HG03354 (cell line): ENCODE results near the gene EPB41.
"Not testable (repeated sequence)": the region's sequence is repeated elsewhere in the genome, so short reads cannot be mapped to it uniquely, and the experiment has no call there.

ENCODE experiments used
- ATAC-seq: cut with Tn5 transposase; IDR thresholded peaks from one replicate; pipeline ENCODE4 v1.9.1; 2021; ENCODE audit warnings: mild to moderate bottlenecking; ENCODE audit not compliant: unreplicated experiment, poor library complexity, severe bottlenecking

The EPB41 gene

GRCh38 chr1:29150346-29150745, 236.0 kb downstream of the EPB41 start:
- ATAC-seq = not testable (repeated sequence)

GRCh38 chr1:29152046-29152805, 237.9 kb downstream of the EPB41 start:
- no peak for ATAC-seq

GRCh38 chr1:29156543-29157268, 242.3 kb downstream of the EPB41 start:
- ATAC-seq = no peak

- no peak for ATAC-seq
These were observed 242.9 kb downstream of the EPB41 start for GRCh38 chr1:29157269-29157601.

- ATAC-seq = no peak
These were observed 245.4 kb downstream of the EPB41 start for GRCh38 chr1:29159773-29160172.

GRCh38 chr1:29162025-29162424, 247.7 kb downstream of the EPB41 start:
- no peak for ATAC-seq

GRCh38 chr1:29162476-29163138, 248.2 kb downstream of the EPB41 start:
- no peak for ATAC-seq

GRCh38 chr1:29164588-29164987, 250.2 kb downstream of the EPB41 start:
- ATAC-seq = no peak

GRCh38 chr1:29166291-29166878, 252.0 kb downstream of the EPB41 start:
- no peak for ATAC-seq

- no peak for ATAC-seq
These were observed 253.5 kb downstream of the EPB41 start for GRCh38 chr1:29167904-29168303.
